HUES48 (cell line): Measurements from ENCODE around the gene FHIT.

Source experiments
- H3K27ac ChIP-seq: one replicate; pipeline ENCODE4 v1.7.0; 2013; ENCODE audit warnings: low read depth, low read length, inconsistent platforms
- H3K27me3 ChIP-seq: 2 replicates; pipeline ENCODE4 v1.6.1; 2013; ENCODE audit warnings: mild to moderate bottlenecking, low read length; ENCODE audit not compliant: control insufficient read depth, insufficient read depth
- H3K36me3 ChIP-seq: 2 replicates; pipeline ENCODE4 v1.6.1; 2013; ENCODE audit warnings: low read length; ENCODE audit not compliant: control insufficient read depth, insufficient read depth
- H3K4me1 ChIP-seq: 2 replicates; pipeline ENCODE4 v1.6.1; 2013; ENCODE audit warnings: mild to moderate bottlenecking, low read length; ENCODE audit not compliant: control insufficient read depth, insufficient read depth
- H3K4me3 ChIP-seq: 2 replicates; pipeline ENCODE4 v1.5.1; 2013; ENCODE audit warnings: mild to moderate bottlenecking, low read depth, low read length
- H3K9ac ChIP-seq: 2 replicates; pipeline ENCODE4 v1.6.1; 2013; ENCODE audit warnings: mild to moderate bottlenecking, low read depth, low read length, moderate library complexity
- H3K9me3 ChIP-seq: 2 replicates; pipeline ENCODE4 v1.6.1; 2013; ENCODE audit warnings: low read length; ENCODE audit not compliant: control insufficient read depth, insufficient read depth

FHIT gene

GRCh38 chr3:60309539-60310268 lies 941.5 kb downstream of the FHIT start:
- Histone ChIP-seq H3K36me3 (no peaks in the 10 kb centered on the region), H3K27me3 (no peaks in the 10 kb centered on the region), H3K4me3 (no peak overlapping the region), H3K9ac (no peak overlapping the region), H3K4me1 (peaks cover 14% of the 10 kb centered on the region), H3K9me3 (no peaks in the 10 kb centered on the region), H3K27ac (no peak overlapping the region)

GRCh38 chr3:60308808-60309207 lies 942.4 kb downstream of the FHIT start:
- Histone ChIP-seq H3K9me3 (no peaks in the 10 kb centered on the region), H3K36me3 (no peaks in the 10 kb centered on the region), H3K4me3 (no peak overlapping the region), H3K27me3 (no peaks in the 10 kb centered on the region), H3K27ac (no peak overlapping the region), H3K4me1 (peaks cover 14% of the 10 kb centered on the region), H3K9ac (no peak overlapping the region)

- Histone ChIP-seq H3K9ac (no peak overlapping the region), H3K4me3 (no peak overlapping the region), H3K27me3 (no peaks in the 10 kb centered on the region), H3K27ac (no peak overlapping the region), H3K4me1 (peaks cover 10% of the 10 kb centered on the region), H3K9me3 (no peaks in the 10 kb centered on the region), H3K36me3 (no peaks in the 10 kb centered on the region)
Measured at GRCh38 chr3:60307562-60308199, 943.6 kb downstream of the FHIT start.

- Histone ChIP-seq H3K4me1 (no peaks in the 10 kb centered on the region), H3K27ac (no peak overlapping the region), H3K9ac (no peak overlapping the region), H3K9me3 (no peaks in the 10 kb centered on the region), H3K36me3 (no peaks in the 10 kb centered on the region), H3K4me3 (no peak overlapping the region), H3K27me3 (no peaks in the 10 kb centered on the region)
Measured at GRCh38 chr3:60304112-60304511, 947.1 kb downstream of the FHIT start.

GRCh38 chr3:60303160-60303559 lies 948.1 kb downstream of the FHIT start:
- Histone ChIP-seq H3K4me1 (no peaks in the 10 kb centered on the region), H3K27me3 (no peaks in the 10 kb centered on the region), H3K27ac (no peak overlapping the region), H3K9ac (no peak overlapping the region), H3K4me3 (no peak overlapping the region), H3K36me3 (no peaks in the 10 kb centered on the region), H3K9me3 (no peaks in the 10 kb centered on the region)

- no peaks in the 10 kb centered on the region for H3K9me3 ChIP-seq
- H3K27me3 ChIP-seq: no peaks in the 10 kb centered on the region
- H3K36me3 ChIP-seq: no peaks in the 10 kb centered on the region
- no peaks in the 10 kb centered on the region for H3K4me1 ChIP-seq
- H3K9ac ChIP-seq: no peak overlapping the region
- no peak overlapping the region for H3K4me3 ChIP-seq
- no peak overlapping the region for H3K27ac ChIP-seq
Measured at GRCh38 chr3:60301142-60301541, 950.1 kb downstream of the FHIT start.

GRCh38 chr3:60298141-60298540 lies 953.1 kb downstream of the FHIT start:
- no peak overlapping the region for H3K9ac ChIP-seq
- H3K4me1 ChIP-seq: no peaks in the 10 kb centered on the region
- no peaks in the 10 kb centered on the region for H3K36me3 ChIP-seq
- H3K9me3 ChIP-seq: no peaks in the 10 kb centered on the region
- no peak overlapping the region for H3K27ac ChIP-seq
- no peaks in the 10 kb centered on the region for H3K27me3 ChIP-seq
- no peak overlapping the region for H3K4me3 ChIP-seq

- no peak overlapping the region for H3K27ac ChIP-seq
- no peaks in the 10 kb centered on the region for H3K27me3 ChIP-seq
- no peak overlapping the region for H3K4me3 ChIP-seq
- no peak overlapping the region for H3K9ac ChIP-seq
- no peaks in the 10 kb centered on the region for H3K36me3 ChIP-seq
- no peaks in the 10 kb centered on the region for H3K9me3 ChIP-seq
- no peaks in the 10 kb centered on the region for H3K4me1 ChIP-seq
Measured at GRCh38 chr3:60294181-60294580, 957.1 kb downstream of the FHIT start.

- Histone ChIP-seq H3K4me1 (no peaks in the 10 kb centered on the region), H3K9me3 (no peaks in the 10 kb centered on the region), H3K27ac (no peak overlapping the region), H3K27me3 (no peaks in the 10 kb centered on the region), H3K9ac (no peak overlapping the region), H3K4me3 (no peak overlapping the region), H3K36me3 (no peaks in the 10 kb centered on the region)
Measured at GRCh38 chr3:60291115-60291514, 960.1 kb downstream of the FHIT start.

- H3K27me3 ChIP-seq: no peaks in the 10 kb centered on the region
- no peaks in the 10 kb centered on the region for H3K4me1 ChIP-seq
- no peaks in the 10 kb centered on the region for H3K9me3 ChIP-seq
- no peaks in the 10 kb centered on the region for H3K36me3 ChIP-seq
- no peak overlapping the region for H3K27ac ChIP-seq
- H3K4me3 ChIP-seq: no peak overlapping the region
- no peak overlapping the region for H3K9ac ChIP-seq
Measured at GRCh38 chr3:60290122-60290492, 961.1 kb downstream of the FHIT start.

GRCh38 chr3:60289341-60290121 lies 961.7 kb downstream of the FHIT start:
- Histone ChIP-seq H3K27ac (no peak overlapping the region), H3K9ac (no peak overlapping the region), H3K4me3 (no peak overlapping the region), H3K4me1 (no peaks in the 10 kb centered on the region), H3K36me3 (no peaks in the 10 kb centered on the region), H3K27me3 (no peaks in the 10 kb centered on the region), H3K9me3 (no peaks in the 10 kb centered on the region)
